HEK293 (cell line): ENCODE data around the gene MAP1LC3A.

Experiments used
- CTCF ChIA-PET: fragments of 350-600 bp; formaldehyde crosslinking; extraction: SDS; loops from one replicate; lab custom pipeline; 2021; ENCODE audit warnings: antibody characterized with exemption; lab: Yijun Ruan, JAX
- POLR2A ChIA-PET: fragments of 300-600 bp; formaldehyde crosslinking; extraction: SDS; loops from one replicate; lab custom pipeline; 2020; ENCODE audit warnings: antibody characterized with exemption, inconsistent platforms; lab: Yijun Ruan, JAX
- H3K27ac ChIP-seq: fragments of 200-500 bp; sonication (Bioruptor generic); 2 replicates; pipeline ENCODE4 v1.5.1; 2014; ENCODE audit warnings: low read depth, low read length, control low read depth, inconsistent platforms; ENCODE audit errors: extremely low read depth
- H3K36me3 ChIP-seq, 2 experiments: fragments of 200-500 bp in 1 of 2; sonication (Bioruptor generic) in 1 of 2; 1 replicate in 1 of 2; 2 replicates in 1 of 2; pipeline ENCODE4 v1.5.1; 2014 to 2017; ENCODE audit warnings: inconsistent platforms in 2 of 2, low read length in 2 of 2; ENCODE audit not compliant: control insufficient read depth in 2 of 2, insufficient read depth in 1 of 2
- H3K4me1 ChIP-seq: fragments of 200-500 bp; sonication (Bioruptor generic); 2 replicates; pipeline ENCODE4 v1.5.1; 2014; ENCODE audit warnings: mild to moderate bottlenecking, low read length, inconsistent platforms; ENCODE audit not compliant: control insufficient read depth, insufficient read depth
- H3K4me3 ChIP-seq: 2 replicates; pipeline ENCODE4 v1.5.1; 2011; ENCODE audit warnings: low read depth, mild to moderate bottlenecking, control low read depth, low read length, moderate library complexity
- H3K9me3 ChIP-seq: fragments of 200-500 bp; sonication (Bioruptor generic); 2 replicates; pipeline ENCODE4 v1.5.1; 2014; ENCODE audit warnings: low read depth, low read length, inconsistent platforms; ENCODE audit not compliant: control insufficient read depth, insufficient read depth
- EGR2 ChIP-seq: fragments of 450-650 bp; formaldehyde crosslinking; IDR thresholded peaks from 2 replicates; pipeline ENCODE4 v1.5.1; 2016; ENCODE audit warnings: low read depth, missing biosample characterization, missing genetic modification characterization
- GLIS2 ChIP-seq: fragments of 450-650 bp; formaldehyde crosslinking; IDR thresholded peaks from 2 replicates; pipeline ENCODE4 v1.5.1; 2016; ENCODE audit warnings: missing biosample characterization, missing genetic modification characterization
- KLF1 ChIP-seq: fragments of 450-650 bp; formaldehyde crosslinking; IDR thresholded peaks from 2 replicates; pipeline ENCODE4 v1.5.1; 2016; ENCODE audit warnings: missing biosample characterization, missing genetic modification characterization
- MZF1 ChIP-seq: fragments of 450-650 bp; formaldehyde crosslinking; IDR thresholded peaks from 2 replicates; pipeline ENCODE4 v1.5.1; 2017; ENCODE audit warnings: missing biosample characterization, missing genetic modification characterization, borderline replicate concordance
- OSR2 ChIP-seq: fragments of 450-650 bp; formaldehyde crosslinking; IDR thresholded peaks from 2 replicates; pipeline ENCODE4 v1.5.1; 2016; ENCODE audit warnings: missing biosample characterization, missing genetic modification characterization
- SETDB1 ChIP-seq: IDR thresholded peaks from one replicate; pipeline ENCODE4 v1.6.1; 2017; ENCODE audit warnings: mild to moderate bottlenecking, low read length, moderate library complexity, mixed read lengths; ENCODE audit not compliant: insufficient read length
- TRIM28 ChIP-seq: IDR thresholded peaks from 2 replicates; pipeline ENCODE4 v1.6.1; 2011; ENCODE audit warnings: low read length, control low read depth, borderline replicate concordance
- WT1 ChIP-seq: fragments of 450-650 bp; formaldehyde crosslinking; IDR thresholded peaks from 2 replicates; pipeline ENCODE4 v1.5.1; 2016; ENCODE audit warnings: missing biosample characterization, missing genetic modification characterization
- ZBTB17 ChIP-seq: fragments of 450-650 bp; formaldehyde crosslinking; IDR thresholded peaks from 2 replicates; pipeline ENCODE4 v1.5.1; 2016; ENCODE audit warnings: missing biosample characterization, missing genetic modification characterization
- ZBTB8A ChIP-seq: fragments of 450-650 bp; formaldehyde crosslinking; IDR thresholded peaks from 2 replicates; pipeline ENCODE4 v1.5.1; 2016; ENCODE audit warnings: missing biosample characterization, missing genetic modification characterization
- ZNF112 ChIP-seq: fragments of 450-650 bp; formaldehyde crosslinking; IDR thresholded peaks from 2 replicates; pipeline ENCODE4 v1.5.0; 2017; ENCODE audit warnings: missing biosample characterization, missing genetic modification characterization
- ZNF121 ChIP-seq: fragments of 450-650 bp; formaldehyde crosslinking; IDR thresholded peaks from 2 replicates; pipeline ENCODE4 v1.5.1; 2016; ENCODE audit warnings: missing biosample characterization, missing genetic modification characterization
- ZNF155 ChIP-seq: fragments of 450-650 bp; formaldehyde crosslinking; IDR thresholded peaks from 2 replicates; pipeline ENCODE4 v1.5.1; 2016; ENCODE audit warnings: missing biosample characterization, missing genetic modification characterization
- ZNF16 ChIP-seq: fragments of 450-650 bp; formaldehyde crosslinking; IDR thresholded peaks from 2 replicates; pipeline ENCODE4 v1.5.1; 2016; ENCODE audit warnings: low read depth, missing biosample characterization, missing genetic modification characterization
- ZNF302 ChIP-seq: fragments of 450-650 bp; formaldehyde crosslinking; IDR thresholded peaks from 2 replicates; pipeline ENCODE4 v1.5.1; 2016; ENCODE audit warnings: missing biosample characterization, missing genetic modification characterization, low read depth
- ZNF362 ChIP-seq: fragments of 450-650 bp; formaldehyde crosslinking; IDR thresholded peaks from 2 replicates; pipeline ENCODE4 v1.5.1; 2016; ENCODE audit warnings: missing biosample characterization, missing genetic modification characterization
- ZNF366 ChIP-seq: fragments of 450-650 bp; formaldehyde crosslinking; conservative IDR thresholded peaks from 2 replicates; pipeline ENCODE4 v1.5.1; 2016; ENCODE audit warnings: missing biosample characterization, missing genetic modification characterization
- ZNF398 ChIP-seq: fragments of 450-650 bp; formaldehyde crosslinking; IDR thresholded peaks from 2 replicates; pipeline ENCODE4 v1.5.1; 2017; ENCODE audit warnings: missing biosample characterization, missing genetic modification characterization
- ZNF416 ChIP-seq: fragments of 450-650 bp; formaldehyde crosslinking; IDR thresholded peaks from 2 replicates; pipeline ENCODE4 v1.5.1; 2016; ENCODE audit warnings: missing biosample characterization, missing genetic modification characterization
- ZNF426 ChIP-seq: fragments of 450-650 bp; formaldehyde crosslinking; IDR thresholded peaks from 2 replicates; pipeline ENCODE4 v1.5.1; 2017; ENCODE audit warnings: missing biosample characterization, missing genetic modification characterization, mild to moderate bottlenecking, inconsistent platforms, moderate library complexity
- ZNF555 ChIP-seq: fragments of 450-650 bp; formaldehyde crosslinking; conservative IDR thresholded peaks from 2 replicates; pipeline ENCODE4 v1.5.1; 2017; ENCODE audit warnings: missing biosample characterization, mild to moderate bottlenecking, missing genetic modification characterization, inconsistent platforms
- ZNF558 ChIP-seq: fragments of 450-650 bp; formaldehyde crosslinking; IDR thresholded peaks from 2 replicates; pipeline ENCODE4 v1.5.1; 2016; ENCODE audit warnings: missing biosample characterization, missing genetic modification characterization
- ZNF600 ChIP-seq: fragments of 450-650 bp; formaldehyde crosslinking; IDR thresholded peaks from 2 replicates; pipeline ENCODE4 v1.5.1; 2016; ENCODE audit warnings: missing biosample characterization, missing genetic modification characterization
- ZNF610 ChIP-seq: fragments of 450-650 bp; formaldehyde crosslinking; IDR thresholded peaks from 2 replicates; pipeline ENCODE4 v1.5.1; 2016; ENCODE audit warnings: missing biosample characterization, missing genetic modification characterization, borderline replicate concordance
- ZNF658 ChIP-seq: fragments of 450-650 bp; formaldehyde crosslinking; IDR thresholded peaks from 2 replicates; pipeline ENCODE4; 2016; ENCODE audit warnings: missing biosample characterization, missing genetic modification characterization
- ZNF777 ChIP-seq: fragments of 450-650 bp; formaldehyde crosslinking; IDR thresholded peaks from 2 replicates; pipeline ENCODE4 v1.5.1; 2017; ENCODE audit warnings: missing biosample characterization, missing genetic modification characterization, borderline replicate concordance
- ZNF843 ChIP-seq: fragments of 450-650 bp; formaldehyde crosslinking; IDR thresholded peaks from 2 replicates; pipeline ENCODE4 v1.5.1; 2016; ENCODE audit warnings: missing biosample characterization, missing genetic modification characterization
- ZSCAN30 ChIP-seq: fragments of 450-650 bp; IDR thresholded peaks from 2 replicates; pipeline ENCODE4 v1.5.1; 2018; ENCODE audit warnings: missing biosample characterization, mild to moderate bottlenecking, missing genetic modification characterization, moderate library complexity
- TF ChIP-seq, protein P1 (sequence below): fragments of 450-650 bp; formaldehyde crosslinking; IDR thresholded peaks from 2 replicates; pipeline ENCODE4 v1.5.1; 2017; ENCODE audit warnings: missing biosample characterization, mild to moderate bottlenecking, missing genetic modification characterization, moderate library complexity
- TF ChIP-seq, protein P2 (sequence below): fragments of 450-650 bp; IDR thresholded peaks from 2 replicates; pipeline ENCODE4 v1.5.1; 2018; ENCODE audit warnings: missing biosample characterization, missing genetic modification characterization
- TF ChIP-seq, protein P3 (sequence below): fragments of 450-650 bp; formaldehyde crosslinking; IDR thresholded peaks from 2 replicates; pipeline ENCODE4 v1.5.1; 2016; ENCODE audit warnings: missing biosample characterization, missing genetic modification characterization

Gene MAP1LC3A

GRCh38 chr20:34595377-34596184 is 37.1 kb downstream of the MAP1LC3A start:
- no peaks in the 10 kb centered on the region for H3K9me3 ChIP-seq
- CTCF ChIA-PET, result no interaction called here
- no peak for TF ChIP-seq MZF1 (tag by site-specific recombination)
- TF ChIP-seq ZNF658 (tag by site-specific recombination), result no peak
- TF ChIP-seq ZNF112 (tag by site-specific recombination), result no peak
- TF ChIP-seq ZNF16, result no peak
- no peak for TF ChIP-seq EGR2 (tag by site-specific recombination)
- no peak for TF ChIP-seq ZNF121 (tag by site-specific recombination)
- no peak; the same call in 1 of the 2 replicates for TF ChIP-seq WT1 (tag by site-specific recombination)
- TF ChIP-seq OSR2 (tag by site-specific recombination), result peak; percentile 16; the same call in 1 of the 2 replicates
- TF ChIP-seq TRIM28, result no peak
- TF ChIP-seq GLIS2 (tag by site-specific recombination), result no peak
- TF ChIP-seq, protein P1, sequence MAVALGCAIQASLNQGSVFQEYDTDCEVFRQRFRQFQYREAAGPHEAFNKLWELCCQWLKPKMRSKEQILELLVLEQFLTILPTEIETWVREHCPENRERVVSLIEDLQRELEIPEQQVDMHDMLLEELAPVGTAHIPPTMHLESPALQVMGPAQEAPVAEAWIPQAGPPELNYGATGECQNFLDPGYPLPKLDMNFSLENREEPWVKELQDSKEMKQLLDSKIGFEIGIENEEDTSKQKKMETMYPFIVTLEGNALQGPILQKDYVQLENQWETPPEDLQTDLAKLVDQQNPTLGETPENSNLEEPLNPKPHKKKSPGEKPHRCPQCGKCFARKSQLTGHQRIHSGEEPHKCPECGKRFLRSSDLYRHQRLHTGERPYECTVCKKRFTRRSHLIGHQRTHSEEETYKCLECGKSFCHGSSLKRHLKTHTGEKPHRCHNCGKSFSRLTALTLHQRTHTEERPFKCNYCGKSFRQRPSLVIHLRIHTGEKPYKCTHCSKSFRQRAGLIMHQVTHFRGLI (tag by site-specific recombination), result peak; percentile 74; the same call in 1 of the 2 replicates
- TF ChIP-seq ZNF155 (tag by site-specific recombination), result no peak
- no peak for TF ChIP-seq ZNF302
- no peak for TF ChIP-seq ZNF362 (tag by site-specific recombination)
- peak; percentile 58 for TF ChIP-seq ZBTB17 (tag by site-specific recombination)
- peak; percentile 36; the same call in 1 of the 2 replicates for TF ChIP-seq KLF1 (tag by site-specific recombination)
- TF ChIP-seq, protein P2, sequence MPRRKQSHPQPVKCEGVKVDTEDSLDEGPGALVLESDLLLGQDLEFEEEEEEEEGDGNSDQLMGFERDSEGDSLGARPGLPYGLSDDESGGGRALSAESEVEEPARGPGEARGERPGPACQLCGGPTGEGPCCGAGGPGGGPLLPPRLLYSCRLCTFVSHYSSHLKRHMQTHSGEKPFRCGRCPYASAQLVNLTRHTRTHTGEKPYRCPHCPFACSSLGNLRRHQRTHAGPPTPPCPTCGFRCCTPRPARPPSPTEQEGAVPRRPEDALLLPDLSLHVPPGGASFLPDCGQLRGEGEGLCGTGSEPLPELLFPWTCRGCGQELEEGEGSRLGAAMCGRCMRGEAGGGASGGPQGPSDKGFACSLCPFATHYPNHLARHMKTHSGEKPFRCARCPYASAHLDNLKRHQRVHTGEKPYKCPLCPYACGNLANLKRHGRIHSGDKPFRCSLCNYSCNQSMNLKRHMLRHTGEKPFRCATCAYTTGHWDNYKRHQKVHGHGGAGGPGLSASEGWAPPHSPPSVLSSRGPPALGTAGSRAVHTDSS, result no peak
- peak; percentile 36; the same call in 1 of the 2 replicates for TF ChIP-seq ZNF600 (tag by site-specific recombination)
- TF ChIP-seq ZNF558 (tag by site-specific recombination), result peak; percentile 24; the same call in 1 of the 2 replicates
- no peak for TF ChIP-seq ZNF555 (tag by site-specific recombination)
- no peak for TF ChIP-seq ZSCAN30 (tag by site-specific recombination)
- TF ChIP-seq ZNF366 (tag by site-specific recombination), result no peak
- TF ChIP-seq ZNF610 (tag by site-specific recombination), result no peak
- TF ChIP-seq SETDB1, result no peak
- peak; percentile 33; the same call in 1 of the 2 replicates for TF ChIP-seq ZNF398 (tag by site-specific recombination)
- TF ChIP-seq ZBTB8A (tag by site-specific recombination), result no peak
- TF ChIP-seq ZNF843 (tag by site-specific recombination), result no peak
- TF ChIP-seq ZNF426 (tag by site-specific recombination), result no peak
- TF ChIP-seq, protein P3, sequence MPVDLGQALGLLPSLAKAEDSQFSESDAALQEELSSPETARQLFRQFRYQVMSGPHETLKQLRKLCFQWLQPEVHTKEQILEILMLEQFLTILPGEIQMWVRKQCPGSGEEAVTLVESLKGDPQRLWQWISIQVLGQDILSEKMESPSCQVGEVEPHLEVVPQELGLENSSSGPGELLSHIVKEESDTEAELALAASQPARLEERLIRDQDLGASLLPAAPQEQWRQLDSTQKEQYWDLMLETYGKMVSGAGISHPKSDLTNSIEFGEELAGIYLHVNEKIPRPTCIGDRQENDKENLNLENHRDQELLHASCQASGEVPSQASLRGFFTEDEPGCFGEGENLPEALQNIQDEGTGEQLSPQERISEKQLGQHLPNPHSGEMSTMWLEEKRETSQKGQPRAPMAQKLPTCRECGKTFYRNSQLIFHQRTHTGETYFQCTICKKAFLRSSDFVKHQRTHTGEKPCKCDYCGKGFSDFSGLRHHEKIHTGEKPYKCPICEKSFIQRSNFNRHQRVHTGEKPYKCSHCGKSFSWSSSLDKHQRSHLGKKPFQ (tag by site-specific recombination), result no peak
- TF ChIP-seq ZNF416 (tag by site-specific recombination), result no peak
- TF ChIP-seq ZNF777, result no peak

More at GRCh38 chr20:34595377-34596184, 37.1 kb downstream of the MAP1LC3A start:
- H3K36me3 ChIP-seq, result no peaks in the 10 kb centered on the region
- no peak overlapping the region for H3K4me3 ChIP-seq
- POLR2A ChIA-PET, result no interaction called here
- no peak overlapping the region for H3K27ac ChIP-seq
- 0 out of 2 replicates have a peak, but pooled peaks cover 2% of the 10 kb centered on the region for H3K4me1 ChIP-seq
